Measurements from ENCODE around the gene AKNAD1. TPM values are rescaled to one million over a fixed set of nuclear protein-coding genes. Genes with fewer than 3 reads are reported as not detected.

Gene AKNAD1
- total RNA-seq, 1 donor from 2014 or later = 0.92 TPM

DNA sequence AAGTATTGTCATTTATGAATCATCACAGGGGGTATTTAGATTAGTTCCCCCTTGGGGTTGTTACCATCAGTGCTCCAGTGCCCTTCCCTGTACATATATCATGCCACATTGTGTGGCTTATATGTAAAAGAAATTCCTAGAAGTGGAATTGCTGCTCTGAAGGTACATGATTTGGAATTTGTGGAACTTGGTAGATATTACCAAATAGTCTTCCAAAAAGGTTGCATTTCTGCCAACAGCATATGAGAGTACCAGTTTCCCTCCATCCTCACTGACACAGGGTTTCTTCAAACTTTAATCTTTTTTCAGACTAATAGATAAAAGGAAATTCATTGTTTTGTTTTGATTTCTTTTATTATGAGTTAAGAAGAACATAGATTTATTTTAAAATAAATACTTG, 41.3 kb downstream of the AKNAD1 start:
- Mint-ChIP-seq H3K4me1 (ENCODE audit: unreplicated experiment) (peaks cover 33% of the 10 kb centered on the region), H3K36me3 (no peaks in the 10 kb centered on the region)
- TF ChIP-seq, protein P1, sequence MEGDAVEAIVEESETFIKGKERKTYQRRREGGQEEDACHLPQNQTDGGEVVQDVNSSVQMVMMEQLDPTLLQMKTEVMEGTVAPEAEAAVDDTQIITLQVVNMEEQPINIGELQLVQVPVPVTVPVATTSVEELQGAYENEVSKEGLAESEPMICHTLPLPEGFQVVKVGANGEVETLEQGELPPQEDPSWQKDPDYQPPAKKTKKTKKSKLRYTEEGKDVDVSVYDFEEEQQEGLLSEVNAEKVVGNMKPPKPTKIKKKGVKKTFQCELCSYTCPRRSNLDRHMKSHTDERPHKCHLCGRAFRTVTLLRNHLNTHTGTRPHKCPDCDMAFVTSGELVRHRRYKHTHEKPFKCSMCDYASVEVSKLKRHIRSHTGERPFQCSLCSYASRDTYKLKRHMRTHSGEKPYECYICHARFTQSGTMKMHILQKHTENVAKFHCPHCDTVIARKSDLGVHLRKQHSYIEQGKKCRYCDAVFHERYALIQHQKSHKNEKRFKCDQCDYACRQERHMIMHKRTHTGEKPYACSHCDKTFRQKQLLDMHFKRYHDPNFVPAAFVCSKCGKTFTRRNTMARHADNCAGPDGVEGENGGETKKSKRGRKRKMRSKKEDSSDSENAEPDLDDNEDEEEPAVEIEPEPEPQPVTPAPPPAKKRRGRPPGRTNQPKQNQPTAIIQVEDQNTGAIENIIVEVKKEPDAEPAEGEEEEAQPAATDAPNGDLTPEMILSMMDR (conservative IDR thresholded peaks at IDR 0.05) = no peak

DNA sequence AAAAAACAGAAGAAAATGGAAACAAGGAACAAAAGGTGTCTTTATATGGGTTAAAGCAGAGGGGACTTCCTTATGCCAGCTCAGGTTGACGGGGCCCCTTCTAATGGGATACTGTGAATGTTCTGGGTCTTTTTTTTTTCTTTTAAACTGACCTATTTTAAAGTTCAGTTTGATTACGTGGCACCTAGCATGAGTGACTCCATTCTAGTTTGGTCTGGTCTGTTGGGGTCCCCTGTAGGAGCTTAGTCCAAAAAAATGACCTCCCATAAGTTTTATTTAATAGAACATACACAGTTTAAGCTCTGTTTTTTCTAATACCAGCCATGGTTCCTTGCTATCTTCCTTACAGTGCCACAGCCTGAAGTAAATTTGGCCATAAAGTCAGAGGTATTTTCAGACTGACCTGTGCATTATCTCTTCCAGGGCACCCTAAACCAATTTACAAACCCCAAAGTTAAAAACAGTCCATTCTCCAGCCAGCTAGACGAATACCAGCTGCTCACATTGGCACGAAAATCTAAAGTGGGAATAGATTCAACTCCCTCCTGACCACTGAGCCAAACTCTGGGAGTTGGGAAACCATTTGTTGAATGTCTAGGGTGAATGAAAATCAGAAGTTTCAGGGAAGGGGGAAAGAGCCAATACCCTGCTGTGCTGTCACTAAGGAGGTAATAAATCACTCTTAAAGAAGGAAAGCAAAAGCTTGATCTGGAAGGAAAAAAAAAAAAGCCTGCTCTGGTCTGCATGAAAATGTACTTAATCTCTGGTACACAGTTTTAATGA, 42.4 kb downstream of the AKNAD1 start:
- peak overlapping the region; percentile 65 for H3K27ac Mint-ChIP-seq

More for the DNA sequence above, 41.3 kb downstream of the AKNAD1 start:
- Mint-ChIP-seq H3K27me3 (no peaks in the 10 kb centered on the region), H3K9me3 (no peaks in the 10 kb centered on the region), H3K27ac (peak overlapping the region; percentile 93), H3K4me3 (no peak overlapping the region)
- DNase-seq (ENCODE audit: extremely low spot score, unreplicated experiment) = no peak

DNA sequence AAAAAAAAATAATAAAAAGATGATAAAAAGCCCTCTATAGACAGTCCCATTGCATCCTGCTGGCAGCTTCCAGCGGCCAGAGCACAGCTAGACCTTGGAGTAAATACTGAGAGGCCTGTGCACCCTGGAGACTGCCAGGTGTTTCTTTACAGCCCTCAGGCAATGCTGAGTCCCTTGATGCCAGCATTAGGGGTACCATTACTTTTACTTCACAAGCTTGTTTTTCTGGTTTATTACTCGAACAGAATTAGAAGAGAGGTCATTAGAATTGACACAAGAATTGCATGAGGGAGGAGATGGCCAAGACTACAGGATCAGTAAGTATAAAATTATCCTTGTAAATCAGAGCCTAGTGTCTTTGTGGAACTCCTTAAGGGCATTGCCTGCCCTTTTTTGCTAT, 43.6 kb downstream of the AKNAD1 start:
- peak overlapping the region; percentile 53 for H3K27ac Mint-ChIP-seq
- H3K4me3 Mint-ChIP-seq = no peak overlapping the region
- H3K36me3 Mint-ChIP-seq = peaks cover 7% of the 10 kb centered on the region
- TF ChIP-seq, protein P1 (conservative IDR thresholded peaks at IDR 0.05) = no peak
- no peaks in the 10 kb centered on the region for H3K27me3 Mint-ChIP-seq
- no peaks in the 10 kb centered on the region for H3K9me3 Mint-ChIP-seq
- no peak for DNase-seq (ENCODE audit: extremely low spot score, unreplicated experiment)
- H3K4me1 Mint-ChIP-seq (ENCODE audit: unreplicated experiment) = peaks cover 37% of the 10 kb centered on the region

More for the DNA sequence above, 42.4 kb downstream of the AKNAD1 start:
- DNase-seq (ENCODE audit: extremely low spot score, unreplicated experiment) = no peak
- Mint-ChIP-seq H3K36me3 (no peaks in the 10 kb centered on the region), H3K4me3 (no peak overlapping the region), H3K4me1 (ENCODE audit: unreplicated experiment) (peaks cover 37% of the 10 kb centered on the region), H3K9me3 (no peaks in the 10 kb centered on the region), H3K27me3 (no peaks in the 10 kb centered on the region)
- TF ChIP-seq, protein P1 (conservative IDR thresholded peaks at IDR 0.05) = no peak

DNA sequence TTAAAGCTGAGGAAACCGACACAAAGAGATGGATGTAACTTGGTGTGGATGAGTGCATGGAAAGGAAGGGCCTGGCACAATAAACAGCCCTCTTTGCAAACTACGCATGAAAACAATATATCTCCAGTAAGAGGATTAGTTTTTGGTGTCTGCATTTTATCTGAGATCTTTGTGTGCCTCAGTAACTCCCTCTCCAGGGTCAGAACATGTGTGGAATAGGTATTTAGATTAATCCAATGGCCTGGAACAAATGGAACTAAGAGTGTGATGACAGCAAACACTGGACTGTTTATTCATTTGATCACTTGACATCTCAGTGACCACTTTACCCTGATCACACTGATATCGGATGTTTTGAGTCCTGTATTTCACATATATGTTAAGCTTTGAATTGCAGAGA, 45.3 kb downstream of the AKNAD1 start:
- no peaks in the 10 kb centered on the region for H3K9me3 Mint-ChIP-seq
- peaks cover 11% of the 10 kb centered on the region for H3K36me3 Mint-ChIP-seq
- DNase-seq (ENCODE audit: extremely low spot score, unreplicated experiment) = no peak
- no peak overlapping the region for H3K27ac Mint-ChIP-seq
- TF ChIP-seq, protein P1 (conservative IDR thresholded peaks at IDR 0.05) = no peak
- no peak overlapping the region for H3K4me3 Mint-ChIP-seq
- H3K27me3 Mint-ChIP-seq = no peaks in the 10 kb centered on the region
- peaks cover 29% of the 10 kb centered on the region for H3K4me1 Mint-ChIP-seq (ENCODE audit: unreplicated experiment)

DNA sequence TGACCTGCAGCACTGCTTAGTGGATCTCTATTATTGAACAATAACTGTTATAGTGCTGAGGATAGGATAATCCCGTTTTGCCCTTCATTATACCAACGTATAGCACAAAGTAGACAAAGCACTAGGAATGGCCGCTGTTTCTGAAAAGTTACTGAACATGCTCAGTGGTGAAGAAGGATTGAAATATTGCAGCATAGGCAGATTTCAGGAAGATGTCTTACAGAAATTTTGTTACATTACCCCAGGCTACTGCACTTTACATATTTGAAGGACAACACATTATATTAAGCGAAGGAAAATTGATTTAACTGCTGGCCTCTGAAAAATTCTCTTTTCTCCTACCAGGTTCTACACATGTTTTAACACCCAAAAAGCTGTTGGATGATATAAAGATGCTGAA, 48.5 kb downstream of the AKNAD1 start:
- no peak for DNase-seq (ENCODE audit: extremely low spot score, unreplicated experiment)
- Mint-ChIP-seq H3K9me3 (no peaks in the 10 kb centered on the region), H3K4me1 (ENCODE audit: unreplicated experiment) (peaks cover 11% of the 10 kb centered on the region), H3K4me3 (no peak overlapping the region), H3K36me3 (peaks cover 15% of the 10 kb centered on the region), H3K27me3 (no peaks in the 10 kb centered on the region), H3K27ac (no peak overlapping the region)
- TF ChIP-seq, protein P1 (conservative IDR thresholded peaks at IDR 0.05) = no peak

Data from type B pancreatic cell (in vitro differentiated cells).